NOMO-1 treated with DMSO at 0.1 percent for 48 hours (cell line): ENCODE results near the gene ANO7.

Experiments
- DNase-seq: peaks from one replicate; lab custom pipeline; 2025; ENCODE audit not compliant: unreplicated experiment; lab: John Stamatoyannopoulos, UW

ANO7 gene, protein sequence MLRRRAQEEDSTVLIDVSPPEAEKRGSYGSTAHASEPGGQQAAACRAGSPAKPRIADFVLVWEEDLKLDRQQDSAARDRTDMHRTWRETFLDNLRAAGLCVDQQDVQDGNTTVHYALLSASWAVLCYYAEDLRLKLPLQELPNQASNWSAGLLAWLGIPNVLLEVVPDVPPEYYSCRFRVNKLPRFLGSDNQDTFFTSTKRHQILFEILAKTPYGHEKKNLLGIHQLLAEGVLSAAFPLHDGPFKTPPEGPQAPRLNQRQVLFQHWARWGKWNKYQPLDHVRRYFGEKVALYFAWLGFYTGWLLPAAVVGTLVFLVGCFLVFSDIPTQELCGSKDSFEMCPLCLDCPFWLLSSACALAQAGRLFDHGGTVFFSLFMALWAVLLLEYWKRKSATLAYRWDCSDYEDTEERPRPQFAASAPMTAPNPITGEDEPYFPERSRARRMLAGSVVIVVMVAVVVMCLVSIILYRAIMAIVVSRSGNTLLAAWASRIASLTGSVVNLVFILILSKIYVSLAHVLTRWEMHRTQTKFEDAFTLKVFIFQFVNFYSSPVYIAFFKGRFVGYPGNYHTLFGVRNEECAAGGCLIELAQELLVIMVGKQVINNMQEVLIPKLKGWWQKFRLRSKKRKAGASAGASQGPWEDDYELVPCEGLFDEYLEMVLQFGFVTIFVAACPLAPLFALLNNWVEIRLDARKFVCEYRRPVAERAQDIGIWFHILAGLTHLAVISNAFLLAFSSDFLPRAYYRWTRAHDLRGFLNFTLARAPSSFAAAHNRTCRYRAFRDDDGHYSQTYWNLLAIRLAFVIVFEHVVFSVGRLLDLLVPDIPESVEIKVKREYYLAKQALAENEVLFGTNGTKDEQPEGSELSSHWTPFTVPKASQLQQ

GRCh38 chr2:241188361-241189092, at the start of gene ANO7:
Gene ANO7, plus strand, starts transcription at chr2:241188677. Its CDS starts 1,387 bp downstream, at chr2:241190064.
- no peak for DNase-seq

GRCh38 chr2:241139531-241140444, 48.7 kb upstream of the ANO7 start:
- DNase-seq: no peak

GRCh38 chr2:241140445-241140840, 48.0 kb upstream of the ANO7 start:
- DNase-seq: no peak

GRCh38 chr2:241141214-241141770, 47.2 kb upstream of the ANO7 start:
- no peak for DNase-seq

DNA sequence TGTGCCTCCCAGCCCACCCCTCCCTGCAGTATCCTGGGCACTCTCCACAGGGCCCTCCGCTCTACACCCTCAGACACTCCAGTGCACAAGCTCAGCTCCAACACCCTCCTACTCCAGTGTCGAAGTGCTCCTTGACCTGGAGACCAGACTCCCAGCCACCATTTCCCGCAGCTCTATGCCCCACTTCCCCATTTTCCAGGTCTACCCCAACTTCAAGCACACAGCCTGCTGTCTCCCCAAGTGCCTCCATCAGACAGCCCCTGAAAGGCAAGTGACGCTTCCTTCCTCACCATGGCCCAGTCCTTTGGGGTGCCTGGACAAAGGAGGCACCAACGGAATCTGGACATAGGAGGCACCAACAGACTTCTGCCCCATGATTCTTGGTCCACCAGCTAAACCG, 46.4 kb upstream of the ANO7 start:
- no peak for DNase-seq

DNA sequence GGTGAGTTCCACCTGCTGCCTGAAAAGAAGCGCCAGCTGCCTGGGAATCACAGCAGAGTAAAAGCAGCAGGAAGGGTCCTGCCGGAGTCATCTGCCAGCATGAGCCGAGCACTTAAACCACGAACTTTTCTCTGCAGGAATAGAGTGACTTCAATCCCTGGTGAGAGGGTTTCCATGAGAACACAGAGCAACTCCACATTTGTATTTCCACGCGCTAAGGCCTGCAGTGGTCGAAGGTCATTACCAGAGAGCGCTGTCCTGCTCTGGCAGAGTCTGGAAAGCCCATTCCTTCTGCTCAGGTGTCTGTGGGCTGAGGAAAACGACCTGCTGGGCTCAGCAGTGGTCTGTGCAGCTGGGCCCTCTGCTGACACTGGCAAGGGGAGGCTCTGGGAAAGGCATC, 45.9 kb upstream of the ANO7 start:
- DNase-seq: no peak

DNA sequence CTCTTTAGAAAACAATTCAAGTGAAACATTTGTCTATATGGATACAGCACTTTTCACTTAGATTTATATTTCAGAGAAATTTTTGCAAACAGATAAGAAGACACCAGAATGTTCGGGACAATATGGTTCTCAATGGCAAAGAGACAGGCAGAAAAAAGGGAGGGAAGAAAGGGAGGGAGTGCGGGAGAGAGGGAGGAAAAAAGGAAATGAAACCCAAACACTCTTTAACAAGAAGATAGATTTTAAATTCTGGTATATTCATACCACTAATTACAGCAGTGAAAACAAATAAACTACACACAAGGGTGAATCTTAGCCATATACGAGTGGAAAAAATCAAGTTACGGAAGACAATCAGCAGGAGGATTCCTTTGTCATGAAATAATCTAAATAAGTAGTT, 42.2 kb upstream of the ANO7 start:
- DNase-seq: no peak

DNA sequence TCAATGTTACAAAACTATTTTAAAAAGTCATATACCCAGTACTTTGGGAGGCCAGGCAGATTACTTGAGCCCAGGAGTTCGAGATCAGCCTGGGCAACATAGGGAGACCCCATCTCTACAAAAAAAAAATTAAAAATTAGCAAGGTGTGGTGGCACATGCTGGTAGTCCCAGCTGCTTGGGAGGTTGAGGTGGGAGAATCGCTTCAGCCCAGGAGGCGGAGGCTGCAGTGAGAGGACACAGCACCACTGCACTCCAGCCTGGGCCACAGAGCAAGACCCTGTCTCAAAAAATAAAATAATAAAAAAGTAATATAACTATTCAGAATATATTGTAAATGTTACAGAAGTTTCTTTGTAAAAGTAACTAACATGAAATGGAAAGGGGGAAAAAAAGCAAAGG, 41.1 kb upstream of the ANO7 start:
- no peak for DNase-seq

DNA sequence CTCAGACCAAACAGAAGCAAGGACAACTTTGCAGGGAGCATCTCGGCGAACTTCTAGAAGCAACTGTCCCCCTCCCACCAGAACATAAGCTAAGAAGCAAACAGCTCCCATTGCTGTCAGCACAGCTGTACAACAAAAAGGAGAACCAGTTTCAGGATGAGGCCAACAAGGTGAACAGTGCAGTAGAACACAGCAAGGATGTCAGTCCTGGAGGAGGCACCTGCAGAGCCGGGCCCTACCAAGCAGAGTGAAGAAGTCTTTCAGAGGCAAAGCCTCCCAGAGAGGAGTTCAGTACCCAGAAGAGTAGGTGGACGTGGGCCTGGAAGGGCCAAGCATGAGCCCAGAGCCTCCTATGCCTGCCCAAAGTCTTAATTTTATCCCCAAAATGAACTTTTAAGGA, 40.2 kb upstream of the ANO7 start:
- DNase-seq: no peak

DNA sequence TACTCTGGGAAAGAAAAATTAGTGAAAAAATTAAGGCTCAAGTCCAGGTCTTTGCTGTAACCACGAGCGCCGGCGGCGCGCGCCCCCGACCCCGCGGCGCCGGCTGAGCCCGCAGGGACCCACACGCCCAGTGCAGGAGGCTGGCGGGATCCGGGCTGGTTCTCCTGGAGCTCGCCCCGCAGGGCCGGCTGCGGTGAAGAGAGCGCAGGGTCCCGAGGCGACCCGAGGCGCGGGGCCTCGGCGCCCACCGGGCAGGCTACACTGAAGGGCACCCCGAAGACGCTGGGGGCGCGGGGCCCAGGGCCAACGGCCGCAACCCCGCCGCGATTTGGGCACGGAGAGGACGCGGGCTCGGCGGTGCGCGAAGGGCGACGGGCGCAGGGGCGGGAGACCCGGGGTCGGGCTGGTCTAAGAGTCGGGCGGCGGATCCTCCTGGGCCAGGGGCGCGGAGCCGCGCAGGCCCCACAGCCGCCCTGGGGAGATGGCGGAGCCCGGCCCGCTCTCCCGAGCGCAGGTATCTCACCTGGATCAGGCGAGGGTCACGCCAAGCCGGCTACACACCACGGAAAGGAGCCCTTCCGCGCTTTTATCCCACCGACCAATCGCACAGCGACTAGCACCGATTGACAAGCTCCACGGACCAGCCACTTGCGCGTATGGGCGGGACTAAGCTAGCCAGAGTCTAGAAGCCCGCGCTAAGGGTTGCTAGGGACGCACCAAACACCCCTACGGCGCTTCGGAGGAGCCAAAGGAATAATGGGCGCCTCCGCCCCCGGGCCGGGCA, 39.4 kb upstream of the ANO7 start, which contains the start of gene PASK:
TSS of gene PASK (minus strand) at position 582 of the 784 bp plus-strand sequence. CDS start 6,440 bp downstream, outside the sequence.
- peak; percentile 97 for DNase-seq

DNA sequence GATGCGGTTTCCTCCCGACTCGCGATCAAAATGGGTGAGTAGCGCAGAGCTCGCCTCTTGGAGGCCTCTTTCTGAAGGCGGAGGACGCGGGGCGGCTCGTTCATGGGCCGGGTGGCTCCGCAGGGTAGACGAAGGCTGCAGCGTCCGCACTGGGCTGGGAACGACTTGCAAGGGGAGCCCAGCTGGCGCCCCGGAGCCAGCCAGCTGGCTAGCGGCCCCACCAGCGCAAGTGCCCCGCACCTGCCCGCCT, 38.9 kb upstream of the ANO7 start:
- DNase-seq: no peak

DNA sequence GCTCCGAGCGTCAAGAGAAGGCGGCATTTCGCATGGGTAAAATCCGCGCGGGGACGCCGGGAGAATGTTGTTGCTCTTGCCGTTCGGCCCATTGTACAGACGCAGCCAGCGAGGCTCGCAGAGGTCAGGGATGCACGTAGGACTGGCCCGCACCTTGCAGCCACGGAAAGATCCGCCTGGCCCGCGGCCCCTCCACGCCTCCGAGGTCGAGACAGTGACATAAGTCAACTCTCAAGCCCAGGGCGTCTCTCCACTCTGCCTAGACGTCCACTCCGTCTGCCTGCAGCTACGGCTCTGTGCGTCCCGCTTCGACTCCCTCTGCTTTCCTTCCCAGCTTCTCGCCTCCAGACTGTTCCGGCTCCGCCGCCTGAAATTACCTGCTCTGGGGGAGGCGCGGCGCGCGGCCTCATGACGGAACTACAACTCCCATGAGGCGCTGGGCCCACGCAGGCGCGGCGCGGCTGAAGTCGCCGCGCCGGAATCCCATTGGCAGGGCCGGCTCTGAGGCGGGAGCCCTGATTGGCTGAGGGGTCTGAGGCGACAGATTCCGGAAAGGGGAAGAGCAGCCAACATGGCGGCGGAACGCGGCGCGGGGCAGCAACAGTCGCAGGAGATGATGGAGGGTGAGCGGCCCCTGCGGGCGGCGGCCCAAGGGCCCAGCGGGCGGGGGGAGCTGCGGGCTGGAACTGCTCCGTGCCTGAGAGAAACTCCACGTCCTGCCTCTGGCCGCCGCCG, 38.4 kb upstream of the ANO7 start, which contains the start of gene PPP1R7:
TSS of gene PPP1R7 (plus strand) at position 543 of the 735 bp plus-strand sequence. CDS start at position 572, 29 bp downstream.
- DNase-seq: peak; percentile 94

- DNase-seq: no peak
These were observed 37.6 kb upstream of the ANO7 start for GRCh38 chr2:241150660-241151530.

GRCh38 chr2:241151934-241152660, 36.4 kb upstream of the ANO7 start:
- no peak for DNase-seq

DNA sequence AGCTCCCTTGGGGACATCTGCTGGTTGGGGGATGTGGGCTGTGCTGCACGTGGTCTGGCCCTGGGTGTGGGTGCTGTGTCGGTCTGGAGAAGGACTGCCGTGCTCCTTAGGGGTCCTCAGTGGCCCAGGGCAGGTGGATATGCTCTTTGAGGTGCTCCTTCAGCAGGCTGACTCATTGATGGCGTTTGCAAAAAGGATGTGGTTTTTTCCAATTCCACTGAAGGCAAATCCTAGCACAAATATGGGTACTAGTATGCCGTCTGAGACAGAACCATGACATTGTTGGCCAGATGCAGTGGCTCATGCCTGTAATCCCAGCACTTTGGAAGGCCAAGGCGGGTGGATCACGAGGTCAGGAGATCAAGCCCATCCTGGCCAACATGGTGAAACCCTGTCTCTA, 34.9 kb upstream of the ANO7 start:
- DNase-seq: no peak

GRCh38 chr2:241154915-241155314, 33.6 kb upstream of the ANO7 start:
- no peak for DNase-seq

- no peak for DNase-seq
These were observed 32.5 kb upstream of the ANO7 start for GRCh38 chr2:241155936-241156335.
